RPMI8226 (cell line): ENCODE measurements around the gene RPL37A.
"Not testable (repeated sequence)": the region's sequence is repeated elsewhere in the genome, so short reads cannot be mapped to it uniquely, and the experiment has no call there.

Experiments used
- DNase-seq: peaks from one replicate; pipeline ENCODE4 v3.0.0-alpha.2; 2015

The RPL37A gene

DNA sequence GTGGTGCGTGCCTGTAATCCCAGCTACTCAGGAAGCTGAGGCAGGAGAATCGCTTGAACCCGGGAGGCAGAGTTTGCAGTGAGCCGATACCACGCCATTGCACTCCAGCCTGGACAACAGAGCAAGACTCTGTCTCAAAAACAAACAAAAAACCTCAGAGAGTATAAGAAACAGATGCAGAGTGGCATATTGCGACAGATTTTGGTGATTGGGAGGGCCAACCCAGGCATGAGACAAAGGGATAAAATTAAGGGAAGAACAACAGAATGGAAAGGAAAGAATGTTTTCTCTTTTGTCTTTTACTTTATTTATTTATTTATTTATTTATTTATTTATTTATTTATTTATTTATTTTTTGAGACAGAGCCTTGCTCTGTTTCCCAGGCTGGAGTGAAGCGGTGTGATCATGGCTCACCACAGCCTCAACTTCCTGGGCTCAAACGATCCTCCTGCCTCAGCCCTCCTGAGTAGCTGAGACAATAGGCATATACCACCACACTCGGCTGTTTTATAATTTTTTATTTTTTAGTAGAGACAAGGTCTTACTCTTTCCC, 20.0 kb downstream of the RPL37A start:
- not testable (repeated sequence) for DNase-seq

DNA sequence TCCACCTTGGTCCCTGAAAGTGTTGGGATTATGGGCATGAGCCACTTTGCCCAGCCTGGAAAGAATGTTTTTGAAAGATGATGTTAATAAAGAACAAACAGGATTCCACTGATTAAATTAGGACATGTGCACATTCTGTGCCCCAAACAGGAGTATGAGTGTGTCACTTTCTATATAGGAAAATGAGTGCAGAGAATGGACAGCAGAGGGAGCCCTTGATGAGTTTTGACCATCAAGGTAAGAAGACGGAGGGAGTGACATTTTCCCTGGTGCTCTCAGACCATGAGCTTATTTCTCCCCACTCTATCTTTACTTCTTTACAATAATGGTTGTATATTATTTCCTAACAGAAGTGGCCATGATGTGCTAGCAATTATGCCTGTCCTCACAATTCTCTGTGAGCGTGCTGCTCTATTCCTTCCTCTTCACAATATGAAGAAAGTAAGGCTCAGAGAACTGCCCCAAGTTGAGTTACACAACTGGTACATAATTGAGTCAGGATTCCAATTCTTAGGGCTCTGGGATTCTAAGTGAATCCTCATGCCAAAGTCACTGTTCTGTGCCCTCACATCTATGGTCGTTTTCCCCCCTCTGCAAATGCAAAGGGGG, 20.6 kb downstream of the RPL37A start:
- peak; percentile 63 for DNase-seq

GRCh38 chr2:216520112-216520511, 21.5 kb downstream of the RPL37A start:
- no peak for DNase-seq

- no peak for DNase-seq
These were observed 24.4 kb downstream of the RPL37A start for GRCh38 chr2:216522892-216523502.

DNA sequence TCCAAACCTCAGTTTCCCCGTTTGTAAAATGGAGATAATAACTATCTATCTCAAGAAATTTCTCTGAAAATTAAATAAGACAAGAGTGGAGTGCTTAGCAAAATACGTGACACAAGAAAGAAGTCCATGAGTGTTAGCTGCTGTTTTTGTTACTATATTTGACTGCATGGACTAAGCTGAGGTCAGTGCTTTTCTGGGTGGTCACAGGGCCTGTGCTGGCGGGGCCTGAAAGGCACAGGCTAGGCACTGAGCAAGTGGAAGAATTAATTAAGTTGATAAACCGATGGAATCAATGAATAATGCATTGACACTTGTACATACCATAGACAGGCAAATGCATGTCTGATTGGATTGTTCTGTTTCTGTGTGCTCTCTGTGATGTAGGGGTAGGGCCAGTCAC, 27.3 kb downstream of the RPL37A start:
- no peak for DNase-seq

DNA sequence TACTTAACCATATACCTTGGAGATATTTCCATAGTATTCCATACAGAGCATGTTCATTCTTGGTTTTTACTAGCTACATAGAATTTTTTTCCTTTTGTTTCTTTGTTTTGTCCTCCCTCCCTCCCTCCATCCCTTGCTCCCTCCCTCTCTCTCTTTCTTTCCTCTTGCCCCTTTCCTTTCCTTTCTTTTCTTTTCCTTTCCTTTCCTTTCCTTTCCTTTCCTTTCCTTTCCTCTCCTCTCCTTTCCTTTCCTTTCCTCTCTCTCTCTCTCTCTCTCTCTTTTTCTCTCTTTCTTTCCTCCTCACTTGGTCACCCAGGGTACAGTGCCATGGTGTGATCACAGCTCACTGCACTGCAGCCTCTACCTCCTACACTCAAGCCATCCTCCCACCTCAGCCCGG, 28.3 kb downstream of the RPL37A start:
- no peak for DNase-seq

DNA sequence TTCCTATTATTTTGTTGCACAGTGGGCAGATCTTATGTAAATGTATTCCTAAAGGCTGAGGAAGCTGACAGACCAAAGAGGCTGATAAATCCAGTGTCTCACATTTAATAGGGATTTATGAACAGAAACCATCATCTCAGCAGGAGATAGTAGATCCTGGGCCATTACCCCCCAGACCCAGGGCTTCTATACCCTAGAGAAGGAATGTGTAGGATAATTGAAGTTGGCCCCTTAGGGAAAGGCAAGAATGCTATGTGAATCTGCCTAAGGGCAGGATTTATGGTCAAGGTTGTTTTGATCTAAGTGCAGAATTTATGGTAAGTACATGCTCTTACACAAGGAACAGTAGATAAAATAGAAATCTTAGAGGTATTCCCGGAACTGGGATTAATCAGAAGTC, 29.0 kb downstream of the RPL37A start:
- no peak for DNase-seq

DNA sequence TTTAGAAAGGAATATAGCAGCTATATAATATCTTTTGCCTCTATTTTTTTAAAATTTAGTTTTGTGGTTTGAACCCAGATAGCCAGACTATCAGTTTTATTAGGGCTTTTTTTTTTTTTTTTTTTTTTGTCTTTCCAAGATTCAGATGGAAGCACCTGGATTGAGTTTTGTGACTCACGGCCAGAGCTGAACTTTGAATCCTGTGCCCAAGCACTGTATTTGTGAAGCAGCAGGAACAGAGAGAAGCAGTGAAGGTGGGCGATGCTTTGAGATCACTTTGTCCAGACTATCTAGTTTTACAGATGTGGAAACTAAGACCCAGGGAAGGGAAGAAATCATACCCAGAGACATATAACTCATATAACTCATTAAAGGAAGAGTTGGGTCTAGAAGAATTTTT, 33.9 kb downstream of the RPL37A start:
- no peak for DNase-seq

- no peak for DNase-seq
These were observed 35.0 kb downstream of the RPL37A start for GRCh38 chr2:216533609-216534008.

DNA sequence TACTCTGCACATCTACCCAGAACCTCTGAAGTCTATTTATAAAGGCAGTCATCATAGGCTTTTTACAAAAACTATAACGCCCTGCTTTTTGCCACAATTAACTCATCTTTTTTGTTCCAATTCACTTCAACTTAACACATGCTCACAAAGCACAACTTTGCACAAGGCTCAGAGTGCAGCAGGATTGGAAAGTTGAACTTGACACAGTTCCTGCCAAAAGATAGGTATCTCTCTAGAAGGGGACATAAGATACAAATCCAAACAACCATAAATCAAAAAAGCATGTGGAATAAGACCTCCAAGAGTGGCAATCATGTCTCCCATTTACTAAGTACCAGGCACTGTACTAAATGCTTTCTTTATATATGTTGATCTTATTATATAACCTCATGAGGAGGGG, 36.2 kb downstream of the RPL37A start:
- DNase-seq: no peak

DNA sequence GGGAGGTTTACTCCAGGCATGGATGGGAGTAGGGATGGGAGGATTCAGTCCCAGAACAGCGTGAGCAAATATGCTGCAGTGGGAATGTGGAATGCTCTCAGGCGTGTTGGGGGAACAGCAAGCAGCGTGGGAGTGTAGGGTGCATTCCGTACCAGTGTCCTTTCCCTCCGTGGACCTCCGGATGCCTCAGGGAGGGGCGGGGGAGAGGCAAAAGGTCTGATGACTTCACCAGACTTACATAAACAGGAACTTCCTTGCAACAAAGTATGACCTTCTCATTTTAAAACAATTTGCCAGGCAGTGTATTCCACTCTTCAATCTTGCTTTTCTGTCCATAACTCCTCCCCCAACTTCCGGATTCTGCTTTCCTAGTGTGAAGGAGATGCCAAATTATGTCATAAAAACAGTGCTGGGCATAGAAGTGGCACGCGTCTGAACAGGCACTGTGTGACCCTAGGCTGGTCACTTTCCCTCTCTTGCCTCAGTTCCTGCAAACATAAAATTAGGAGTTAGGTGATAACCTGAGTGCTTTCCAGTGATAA, 36.9 kb downstream of the RPL37A start:
- DNase-seq: peak; percentile 4

- no peak for DNase-seq
These were observed 38.1 kb downstream of the RPL37A start for GRCh38 chr2:216536734-216537210.

DNA sequence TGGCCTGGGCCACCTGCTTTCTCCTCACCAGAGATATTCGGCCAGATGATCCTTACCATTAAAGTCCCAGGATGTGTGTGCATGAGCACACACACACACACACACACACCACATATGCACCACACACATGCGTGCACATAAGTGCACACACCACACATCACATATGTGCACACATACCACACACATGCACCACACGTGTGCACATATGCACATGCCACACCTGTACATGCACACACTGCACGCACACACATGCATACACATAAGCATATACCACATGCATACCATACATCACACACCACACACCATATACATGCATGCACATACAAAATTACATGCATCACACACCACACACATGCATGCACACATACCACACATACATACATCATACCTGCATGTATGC, 38.7 kb downstream of the RPL37A start:
- DNase-seq: no peak

- DNase-seq: no peak
These were observed 39.9 kb downstream of the RPL37A start for GRCh38 chr2:216538538-216538937.

- DNase-seq: no peak
These were observed 40.5 kb downstream of the RPL37A start for GRCh38 chr2:216539120-216539519.

DNA sequence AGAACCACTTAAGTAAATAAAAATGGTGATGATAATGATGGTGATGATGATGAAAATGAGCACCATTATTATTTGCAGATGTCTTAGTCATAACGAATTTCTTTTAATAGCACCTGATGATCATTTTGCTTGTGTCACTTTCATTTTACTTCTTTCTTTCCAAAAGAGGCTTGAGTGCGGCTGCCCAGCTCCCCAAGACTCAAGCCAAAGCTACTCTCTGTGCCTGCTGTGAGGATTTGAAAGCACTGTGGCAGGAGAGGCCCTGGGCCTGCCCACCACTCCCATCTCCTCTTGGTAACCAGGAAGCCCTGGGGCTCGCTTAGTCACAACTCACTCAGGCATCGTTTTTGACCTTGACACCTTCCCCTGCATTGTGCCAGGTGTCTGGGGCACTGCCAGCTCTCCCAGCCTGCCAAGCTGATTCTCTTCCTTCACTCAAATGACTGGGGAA, 41.2 kb downstream of the RPL37A start:
- peak; percentile 15 for DNase-seq

DNA sequence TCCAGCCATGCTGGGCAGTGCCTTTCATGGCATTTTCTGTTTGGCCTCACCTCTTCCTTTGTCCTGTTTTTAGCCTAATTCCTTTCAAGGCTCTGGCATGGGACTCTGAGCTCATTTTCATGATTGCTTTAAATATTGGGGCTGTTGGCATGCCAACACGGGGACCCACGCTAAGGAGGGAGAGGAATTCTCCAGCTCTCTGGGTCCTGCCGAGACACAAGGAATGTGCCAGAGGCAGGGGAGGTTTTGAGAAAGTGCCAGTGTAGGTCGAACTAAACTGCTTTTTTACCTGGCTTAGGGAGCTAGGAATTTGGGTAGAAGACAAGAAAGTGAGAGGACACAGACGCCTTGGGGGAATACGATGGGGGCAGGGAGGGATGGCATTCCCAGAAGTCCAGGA, 42.3 kb downstream of the RPL37A start:
- DNase-seq: no peak

- DNase-seq: no peak
These were observed 42.9 kb downstream of the RPL37A start for GRCh38 chr2:216541505-216541904.

GRCh38 chr2:216545359-216545758, 46.7 kb downstream of the RPL37A start:
- DNase-seq: no peak

GRCh38 chr2:216546241-216546640, 47.6 kb downstream of the RPL37A start:
- no peak for DNase-seq

DNA sequence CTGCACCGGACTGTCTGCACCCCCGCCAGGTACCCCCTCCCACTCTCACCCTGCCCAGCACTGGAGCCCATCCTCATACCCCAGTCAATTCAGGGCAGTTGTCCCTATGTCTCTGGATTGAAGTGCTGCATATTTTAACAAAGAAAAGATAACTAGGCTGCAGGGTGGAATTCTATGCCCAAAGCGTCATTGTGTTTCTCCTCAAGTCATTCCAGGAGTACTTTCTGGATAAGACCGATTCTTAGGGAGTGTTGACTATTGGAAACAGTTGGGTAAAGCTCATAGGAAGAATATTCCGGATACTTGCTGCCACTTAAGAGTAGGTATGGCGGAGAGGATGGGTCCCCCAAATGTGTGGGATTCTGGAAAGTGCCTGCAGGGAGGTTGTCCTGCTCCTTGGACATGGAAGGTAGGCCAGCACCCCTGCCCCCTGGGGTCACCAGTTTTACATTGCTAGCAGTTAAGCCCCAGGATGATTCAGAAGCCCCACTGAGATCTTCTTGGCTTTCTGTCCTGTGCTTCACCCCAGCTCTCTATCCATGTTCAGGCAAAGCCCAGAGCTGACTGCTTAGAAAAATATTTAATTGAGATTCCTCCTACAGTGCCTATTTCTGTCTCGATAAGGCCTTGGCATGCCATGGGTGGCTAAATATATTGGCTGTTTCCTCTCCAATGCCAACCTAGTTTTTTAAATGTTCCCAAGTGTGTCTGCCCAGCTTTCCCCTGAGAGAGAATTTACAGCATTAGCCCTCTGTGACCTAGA, 48.2 kb downstream of the RPL37A start:
- DNase-seq: no peak

DNA sequence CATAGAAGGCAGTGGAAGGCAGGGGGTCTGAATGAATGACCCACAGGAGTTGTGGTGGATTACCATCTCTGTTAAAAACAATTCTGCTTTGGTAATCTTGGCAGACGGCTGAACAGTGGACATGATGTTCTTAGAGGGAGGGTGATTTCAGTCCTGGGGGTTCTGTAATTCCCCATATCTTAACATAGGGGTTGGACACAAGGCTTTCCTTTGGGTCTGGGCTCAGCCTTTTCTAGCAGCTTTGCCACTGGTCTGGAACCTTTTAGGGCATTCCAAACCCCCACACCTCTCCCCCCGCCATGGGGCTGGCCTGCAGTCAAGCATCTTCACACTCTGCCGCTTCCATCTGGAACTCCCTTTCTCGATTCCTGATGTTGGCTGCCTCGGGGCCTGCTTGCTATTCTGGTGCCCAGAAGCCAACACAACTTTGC, 50.3 kb downstream of the RPL37A start:
- no peak for DNase-seq

DNA sequence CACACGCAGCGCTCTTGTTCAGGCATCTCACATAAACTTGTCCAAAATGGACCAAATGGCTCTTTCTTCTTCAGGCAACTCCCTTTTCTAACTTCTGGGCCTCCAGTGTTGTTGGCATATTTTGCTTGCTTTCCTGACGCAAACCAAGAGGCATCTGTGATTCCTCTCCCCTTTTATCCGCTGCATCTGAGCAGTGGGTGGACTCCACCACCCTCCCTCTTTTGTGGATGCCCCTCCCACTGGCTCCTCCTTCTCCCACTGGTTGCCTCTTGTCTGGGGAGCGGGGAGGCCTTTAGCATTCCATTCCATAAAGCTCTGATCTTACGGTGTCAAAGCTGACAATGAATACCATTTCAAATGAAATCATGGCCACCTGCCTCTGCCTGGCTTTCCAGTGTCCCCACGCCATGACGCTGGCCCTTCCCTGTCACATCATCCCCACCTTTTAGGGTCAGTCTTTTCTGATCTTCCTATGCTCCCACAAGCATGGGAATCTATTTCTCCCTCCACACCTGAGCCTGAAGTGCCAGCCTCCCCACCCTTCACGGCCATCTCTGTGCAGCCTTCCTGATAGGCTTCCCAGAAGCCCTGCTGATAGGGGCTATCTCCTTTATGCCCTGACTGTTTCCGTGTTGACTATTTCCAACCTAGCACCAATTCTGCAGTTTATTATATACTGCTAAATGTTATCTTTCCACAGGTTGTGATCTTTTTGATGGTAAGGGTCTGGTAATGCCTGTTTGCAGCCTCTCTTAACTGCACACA, 51.5 kb downstream of the RPL37A start:
- no peak for DNase-seq
